DMS53 (cell line): ENCODE data around the gene MATCAP1.

ENCODE experiments used
- DNase-seq: peaks from one replicate; lab custom pipeline; 2025; lab: John Stamatoyannopoulos, UW

The MATCAP1 gene

DNA sequence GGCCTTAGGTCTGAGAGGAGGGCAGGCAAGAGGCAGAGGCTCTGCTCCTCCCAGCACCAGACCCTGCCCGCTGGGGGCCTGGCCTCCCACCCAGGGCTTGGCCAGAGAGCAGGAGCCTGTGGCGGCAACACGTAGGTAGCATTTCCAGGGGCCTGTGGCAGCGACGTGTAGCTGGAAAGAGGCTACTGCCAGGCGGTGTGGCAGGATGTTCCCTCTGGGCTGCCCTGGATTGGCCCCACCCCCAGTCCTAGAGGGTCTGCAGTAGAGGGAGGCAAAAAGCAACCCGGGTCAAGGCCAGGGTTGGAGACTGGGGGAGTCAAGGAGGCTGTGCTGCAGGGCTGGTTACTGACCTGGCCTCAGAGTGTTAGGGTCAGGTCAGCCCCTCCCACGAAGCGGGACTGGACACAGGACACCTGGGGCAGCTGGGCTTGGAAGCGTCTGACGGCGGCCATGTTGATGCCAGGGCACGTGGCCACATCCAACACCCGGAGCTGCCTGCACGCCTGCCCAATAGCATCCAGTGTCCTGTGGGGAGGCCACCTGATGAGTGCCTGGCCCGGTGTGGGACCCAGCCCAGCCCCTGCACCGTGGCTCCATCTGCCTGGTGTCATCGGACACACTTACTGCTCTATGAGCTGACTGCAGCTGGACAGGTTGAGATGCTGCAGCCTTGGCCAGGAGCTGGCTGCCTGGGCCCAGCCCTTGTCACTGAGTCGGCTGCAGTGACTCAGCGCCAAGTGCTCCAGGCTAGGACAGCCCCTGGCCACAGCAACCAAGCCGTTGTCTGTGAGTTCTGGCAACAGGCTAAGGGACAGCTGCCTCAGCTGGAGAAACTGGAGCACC lies 23.7 kb upstream of the MATCAP1 start:
- DNase-seq: peak; percentile 43

GRCh38 chr16:67206838-67207248 lies 23.1 kb upstream of the MATCAP1 start:
- no peak for DNase-seq

DNA sequence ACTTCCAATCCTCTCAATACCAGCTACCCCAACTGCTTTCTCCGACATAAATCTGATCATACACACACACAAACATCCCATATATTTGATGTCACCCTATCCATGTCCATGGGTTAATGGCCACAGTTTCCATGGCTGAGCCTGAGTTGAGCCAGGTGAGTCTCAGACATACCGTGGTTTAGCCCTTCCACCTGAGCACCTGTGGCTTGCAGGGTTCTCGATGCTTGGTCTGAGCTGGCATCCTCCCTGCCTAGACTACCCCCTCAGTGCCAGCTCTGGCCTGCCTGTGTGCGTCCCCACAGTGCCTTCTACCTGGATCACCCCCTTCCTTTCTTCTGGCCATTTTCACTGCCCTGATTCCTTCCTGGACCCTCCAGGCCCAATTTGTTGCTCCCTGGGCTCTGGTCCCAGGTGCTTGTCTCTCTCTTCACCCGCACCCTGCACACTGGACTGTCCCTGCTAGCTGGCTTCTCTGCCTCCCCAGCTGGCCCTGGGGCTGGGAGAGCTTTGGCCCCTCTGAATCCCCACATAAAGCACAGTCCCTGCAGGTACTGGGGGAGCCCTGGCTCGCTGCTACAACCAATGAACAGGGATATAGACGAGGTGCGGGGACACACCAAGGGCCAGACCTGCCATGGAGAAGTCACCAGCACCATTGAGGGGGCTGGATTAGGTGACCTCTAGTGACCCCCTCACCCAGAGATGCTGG lies 22.5 kb upstream of the MATCAP1 start:
- no peak for DNase-seq

DNA sequence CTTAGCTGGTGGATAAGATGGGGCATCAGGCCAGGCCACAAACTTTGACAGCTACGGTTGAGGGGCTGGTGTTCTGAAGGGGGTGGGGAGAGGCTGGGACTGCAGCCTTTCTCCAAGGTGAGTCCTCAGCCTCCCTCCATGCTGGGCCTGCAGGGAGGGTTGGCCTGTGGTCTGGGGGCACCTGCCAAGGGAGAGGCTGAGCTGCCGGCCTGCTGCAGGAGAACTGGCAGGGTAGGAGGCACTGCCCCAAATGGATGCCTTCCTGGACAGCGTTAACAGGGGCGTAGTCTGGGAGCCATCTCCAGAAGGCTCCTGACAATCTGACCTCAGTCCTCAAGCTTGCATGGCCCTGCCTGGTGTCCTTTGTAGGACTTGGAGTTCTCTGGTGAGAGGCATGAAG lies 20.3 kb upstream of the MATCAP1 start:
- DNase-seq: no peak

DNA sequence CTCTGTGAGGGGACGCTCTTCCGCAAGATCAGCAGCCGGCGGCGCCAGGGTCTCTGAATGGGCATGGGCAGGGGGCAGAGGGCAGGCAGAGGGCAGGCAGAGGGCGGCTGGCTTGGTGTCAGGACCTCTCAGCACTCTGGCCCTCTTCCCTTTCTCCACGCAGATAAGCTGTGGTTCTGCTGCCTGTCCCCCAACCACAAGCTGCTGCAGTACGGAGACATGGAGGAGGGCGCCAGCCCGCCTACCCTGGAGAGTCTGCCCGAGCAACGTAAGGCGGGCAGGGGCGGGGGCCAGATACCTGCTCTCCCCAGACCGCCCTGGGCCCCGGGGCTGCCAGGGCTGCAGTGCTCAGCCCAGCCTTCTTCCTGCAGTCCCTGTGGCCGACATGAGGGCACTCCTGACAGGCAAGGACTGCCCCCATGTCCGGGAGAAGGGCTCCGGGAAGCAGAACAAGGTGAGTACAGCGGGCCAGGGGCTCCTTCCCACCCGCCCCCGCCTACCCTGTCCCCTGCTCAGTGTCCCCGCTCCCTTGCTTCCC lies 19.3 kb upstream of the MATCAP1 start:
- DNase-seq: no peak

DNA sequence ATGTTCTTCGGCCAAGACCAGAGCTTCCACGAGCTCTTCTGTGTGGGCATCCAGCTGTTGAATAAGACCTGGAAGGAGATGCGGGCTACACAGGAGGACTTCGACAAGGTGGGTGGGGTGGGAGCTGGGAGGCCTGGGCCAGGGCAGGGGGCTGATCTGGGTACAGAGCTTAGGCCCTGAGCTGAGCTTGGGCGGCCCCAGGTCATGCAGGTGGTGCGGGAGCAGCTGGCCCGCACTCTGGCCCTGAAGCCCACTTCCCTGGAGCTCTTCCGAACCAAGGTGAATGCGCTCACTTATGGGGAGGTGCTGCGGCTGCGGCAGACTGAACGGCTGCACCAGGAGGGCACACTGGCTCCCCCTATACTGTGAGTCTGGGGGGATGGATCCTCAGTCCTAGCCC lies 18.7 kb upstream of the MATCAP1 start:
- DNase-seq: no peak

GRCh38 chr16:67201411-67202345 lies 17.9 kb upstream of the MATCAP1 start:
- DNase-seq: no peak

DNA sequence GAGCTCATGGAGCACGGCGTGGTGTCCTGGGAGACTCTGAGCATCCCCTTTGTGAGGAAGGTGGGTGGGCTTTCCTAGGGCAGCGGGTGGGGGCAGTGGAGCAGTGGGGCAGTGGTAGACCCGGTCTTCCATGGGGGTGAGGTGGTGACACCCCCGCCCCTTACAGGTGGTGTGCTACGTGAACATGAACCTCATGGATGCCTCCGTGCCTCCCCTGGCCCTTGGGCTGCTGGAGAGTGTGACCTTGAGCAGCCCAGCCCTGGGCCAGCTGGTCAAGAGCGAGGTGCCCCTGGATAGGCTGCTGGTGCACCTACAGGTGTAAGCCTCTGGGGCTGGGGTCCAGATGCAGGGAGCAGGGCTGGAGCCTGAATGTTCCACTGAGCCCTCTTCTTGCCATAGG lies 16.7 kb upstream of the MATCAP1 start:
- no peak for DNase-seq

DNA sequence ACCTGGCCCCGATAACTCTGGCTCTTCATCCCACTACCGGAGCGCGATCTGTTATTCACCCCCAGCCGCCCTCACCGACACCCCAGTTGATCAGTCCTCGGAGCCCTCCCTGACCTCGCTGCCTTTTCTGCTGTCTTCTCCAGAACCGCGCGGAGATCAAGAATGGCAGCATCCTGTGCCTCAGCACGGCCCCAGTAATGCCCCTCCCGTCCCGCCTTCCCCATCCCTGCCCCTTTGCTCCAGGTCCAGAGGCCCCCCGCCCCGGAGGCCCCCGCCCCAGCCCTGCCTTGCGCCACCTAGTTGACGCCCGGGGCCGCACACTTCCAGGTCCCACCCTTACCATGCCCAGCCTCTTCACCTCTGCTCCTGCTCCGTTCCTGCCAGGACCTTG lies 16.0 kb upstream of the MATCAP1 start:
- DNase-seq: peak; percentile 55

DNA sequence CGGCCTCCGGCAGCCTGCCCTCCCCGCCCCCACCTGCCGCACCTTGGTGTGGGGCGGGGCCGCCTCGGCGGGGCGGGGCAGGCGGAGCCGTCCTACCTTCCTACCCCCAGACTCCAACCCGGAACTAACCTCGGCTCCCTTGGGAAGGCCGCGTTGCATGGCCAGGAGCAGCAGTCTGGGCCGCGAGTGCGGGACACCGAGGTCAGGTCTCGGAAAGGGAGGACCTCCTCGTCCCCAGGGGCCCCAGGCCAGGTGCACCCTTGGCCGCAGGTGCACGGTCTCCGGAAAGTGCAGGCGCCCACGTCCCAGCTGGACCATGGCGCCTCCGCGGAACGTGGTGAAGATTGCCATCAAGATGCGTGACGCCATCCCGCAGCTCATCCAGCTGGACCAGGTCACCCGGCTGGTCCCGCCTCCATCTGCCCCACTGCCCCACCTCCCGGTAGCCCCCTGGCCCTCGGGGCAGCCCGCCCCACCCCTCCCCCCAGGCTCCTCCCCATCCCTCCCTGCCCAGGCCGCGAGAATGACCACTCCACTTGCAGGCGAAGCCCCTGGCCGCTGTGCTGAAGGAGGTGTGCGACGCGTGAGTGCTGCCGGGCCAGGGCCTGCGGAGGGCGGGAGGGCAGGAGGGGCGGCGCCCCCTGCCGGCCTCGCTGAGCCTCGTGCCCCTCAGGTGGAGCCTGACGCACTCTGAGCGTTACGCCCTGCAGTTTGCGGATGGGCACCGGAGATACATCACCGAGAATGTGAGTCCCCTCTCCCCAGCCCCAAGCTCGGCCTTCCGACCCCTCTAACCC lies 15.4 kb upstream of the MATCAP1 start, which contains the start of gene ELMO3:
TSS of gene ELMO3 (plus strand) at position 121 of the 797 bp plus-strand sequence. CDS start at position 317, 196 bp downstream.
- DNase-seq: peak; percentile 91

- DNase-seq: peak; percentile 79
These were observed 14.5 kb upstream of the MATCAP1 start for GRCh38 chr16:67198238-67198734.

DNA sequence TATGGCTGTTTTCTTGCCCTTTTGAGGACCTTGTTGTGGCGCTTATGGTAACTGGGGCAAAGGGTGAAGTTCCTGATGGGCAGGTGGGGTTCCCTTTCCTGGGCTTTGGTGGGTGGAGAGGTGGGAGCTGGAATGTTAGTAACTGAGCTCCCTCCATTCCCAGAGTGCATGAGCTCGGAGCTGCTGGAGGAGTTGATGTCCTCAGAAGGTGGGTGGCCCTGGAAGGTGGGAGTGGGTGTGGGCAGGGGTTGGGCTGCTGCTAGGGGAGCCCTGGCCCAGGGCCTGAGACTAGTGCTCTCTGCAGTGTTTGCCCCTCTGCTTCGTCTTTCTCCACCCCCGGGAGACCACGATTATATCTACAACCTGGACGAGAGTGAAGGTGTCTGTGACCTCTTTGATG lies 13.9 kb upstream of the MATCAP1 start:
- DNase-seq: no peak

GRCh38 chr16:67196881-67197280 lies 13.1 kb upstream of the MATCAP1 start:
- DNase-seq: no peak

DNA sequence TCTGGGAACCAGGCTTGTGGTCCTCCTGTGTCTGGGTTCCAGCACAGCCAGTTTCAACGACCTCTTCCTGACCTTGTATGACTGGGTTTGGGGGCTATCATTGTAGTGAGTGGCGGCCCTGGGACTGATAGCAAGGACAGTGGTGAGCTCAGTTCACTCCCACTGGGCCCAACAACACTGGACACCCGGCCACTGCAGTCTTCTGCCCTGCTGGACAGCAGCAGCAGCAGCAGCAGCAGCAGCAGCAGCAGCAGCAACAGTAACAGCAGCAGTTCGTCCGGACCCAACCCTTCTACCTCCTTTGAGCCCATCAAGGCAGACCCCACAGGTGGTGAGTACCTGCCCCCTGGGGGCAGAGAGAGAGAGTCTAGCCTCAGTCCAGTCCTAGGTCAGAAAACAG lies 11.9 kb upstream of the MATCAP1 start:
- DNase-seq: no peak

DNA sequence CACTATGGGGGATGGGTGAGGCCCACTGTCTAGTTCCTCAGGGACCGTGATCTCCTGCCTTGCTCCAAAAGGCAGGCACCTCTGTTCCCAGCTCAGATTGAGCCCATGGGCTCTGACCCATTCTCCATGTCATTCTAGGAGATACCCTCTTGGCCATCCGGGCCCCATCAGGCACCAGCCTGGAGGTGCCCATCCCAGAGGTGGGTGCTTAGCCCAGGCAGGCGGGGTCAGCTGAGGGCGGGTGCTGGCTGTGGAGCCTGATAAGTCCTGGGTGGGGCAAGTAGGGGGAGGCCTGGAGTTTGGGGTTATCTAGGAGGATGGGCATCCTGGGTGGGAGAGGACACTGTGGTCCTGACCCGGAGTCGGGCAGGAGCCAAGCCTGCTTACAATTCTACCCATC lies 10.5 kb upstream of the MATCAP1 start:
- DNase-seq: no peak

DNA sequence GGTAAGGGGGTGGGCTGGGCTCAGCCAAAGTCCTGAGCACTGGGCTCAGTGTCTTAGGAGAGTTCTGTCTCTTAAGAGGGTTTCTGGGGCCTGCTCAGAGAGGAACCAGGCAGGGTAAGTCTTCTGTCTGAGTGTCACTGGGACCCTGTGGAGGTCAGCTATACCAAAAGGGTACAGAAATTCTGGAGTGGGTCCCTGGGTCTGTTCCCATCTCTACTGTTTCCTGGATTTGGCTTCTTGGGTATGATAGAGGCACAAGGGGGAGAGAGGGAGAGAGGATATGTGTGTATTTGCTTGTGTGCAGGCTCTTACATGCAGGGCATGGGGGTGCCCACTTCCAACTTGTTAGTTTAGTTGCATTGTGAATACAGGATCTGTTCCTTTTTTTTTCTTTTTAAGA lies 9.8 kb upstream of the MATCAP1 start:
- no peak for DNase-seq

DNA sequence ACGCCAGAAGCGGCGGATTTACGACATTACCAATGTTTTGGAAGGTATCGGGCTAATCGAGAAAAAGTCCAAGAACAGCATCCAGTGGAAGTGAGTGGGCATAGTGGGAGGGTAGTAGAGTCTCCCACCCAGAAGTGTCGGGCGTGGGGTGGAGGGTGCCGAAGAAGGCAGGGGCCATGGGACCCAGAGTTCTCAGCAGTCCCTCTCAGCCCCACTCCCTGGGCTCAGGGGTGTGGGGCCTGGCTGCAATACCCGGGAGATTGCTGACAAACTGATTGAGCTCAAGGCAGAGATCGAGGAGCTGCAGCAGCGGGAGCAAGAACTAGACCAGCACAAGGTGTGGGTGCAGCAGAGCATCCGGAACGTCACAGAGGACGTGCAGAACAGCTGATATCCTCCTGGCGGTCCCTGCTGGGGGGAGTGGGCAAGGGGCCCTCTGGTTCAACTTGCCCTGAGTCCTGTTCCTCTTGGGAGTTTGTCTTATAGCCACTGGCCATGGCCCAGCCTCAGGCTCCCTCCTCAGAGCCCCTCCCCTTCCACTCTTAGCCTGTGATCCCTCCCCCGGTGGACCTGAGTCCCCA lies 9.1 kb upstream of the MATCAP1 start:
- DNase-seq: no peak

DNA sequence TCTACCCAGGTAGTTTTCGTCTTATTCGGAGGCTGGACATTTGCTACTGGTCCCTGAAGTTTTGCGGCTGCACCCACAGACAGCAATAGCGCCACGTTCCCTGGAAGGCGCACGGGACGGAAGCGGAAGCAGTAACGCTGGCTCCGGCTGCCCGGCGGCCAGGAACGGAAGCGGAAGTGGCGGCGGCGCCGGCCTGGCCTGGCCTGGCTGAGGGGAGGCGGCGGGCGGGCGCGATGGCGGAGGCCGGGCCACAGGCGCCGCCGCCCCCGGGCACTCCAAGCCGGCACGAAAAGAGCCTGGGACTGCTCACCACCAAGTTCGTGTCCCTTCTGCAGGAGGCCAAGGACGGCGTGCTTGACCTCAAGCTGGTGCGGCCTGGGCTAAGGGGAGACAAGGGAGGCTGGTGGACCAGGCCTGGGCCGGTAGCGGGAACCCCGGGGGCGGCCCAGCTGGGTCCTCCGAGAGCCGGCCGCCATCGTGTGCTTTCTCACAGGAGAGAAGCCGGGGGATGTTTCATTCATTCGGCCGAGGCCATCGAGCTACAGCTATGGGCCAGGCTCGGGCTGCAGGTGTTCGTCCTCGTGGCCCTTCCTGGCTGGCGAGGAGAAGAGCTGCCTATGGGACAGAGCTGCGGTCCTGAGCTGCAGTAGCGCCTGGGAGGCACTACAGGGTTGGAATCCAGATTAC lies 8.4 kb upstream of the MATCAP1 start, which contains the start of gene E2F4:
TSS of gene E2F4 (plus strand) at position 161 of the 687 bp plus-strand sequence. CDS start at position 234, 73 bp downstream.
- peak; percentile 96 for DNase-seq

- no peak for DNase-seq
These were observed 7.7 kb upstream of the MATCAP1 start for GRCh38 chr16:67191411-67191994.
